Fibroblast of lung (primary cell): ENCODE data around the gene PLK1. TPM values are rescaled to one million over a fixed set of nuclear protein-coding genes. Genes with fewer than 3 reads are reported as not detected.

Experiments
- DNase-seq, 2 donors: peaks; one replicate each; pipeline versions ENCODE4 v3.0.0 to v3.0.0-alpha.2; 2010; ENCODE audit warnings: low read depth in 2 of 2
- H2AFZ ChIP-seq: 2 replicates; pipeline ENCODE4 v1.5.1; 2012; ENCODE audit warnings: low read length, control low read depth, inconsistent platforms
- H3K27ac ChIP-seq: 2 replicates; pipeline ENCODE4 v1.5.1; 2011; ENCODE audit warnings: low read length, control low read depth; ENCODE audit not compliant: insufficient read depth
- H3K27me3 ChIP-seq: 2 replicates; pipeline ENCODE4 v1.5.1; 2011; ENCODE audit warnings: mild to moderate bottlenecking, low read length; ENCODE audit not compliant: control insufficient read depth, insufficient read depth
- H3K36me3 ChIP-seq: 2 replicates; pipeline ENCODE4 v1.5.1; 2011; ENCODE audit warnings: low read length; ENCODE audit not compliant: control insufficient read depth, insufficient read depth
- H3K4me1 ChIP-seq: 2 replicates; pipeline ENCODE4 v1.5.1; 2011; ENCODE audit warnings: low read length; ENCODE audit not compliant: control insufficient read depth, insufficient read depth; ENCODE audit errors: extremely low read depth
- H3K4me2 ChIP-seq: 2 replicates; pipeline ENCODE4 v1.5.1; 2011; ENCODE audit warnings: low read length, control low read depth; ENCODE audit not compliant: insufficient read depth; ENCODE audit errors: extremely low read depth
- H3K4me3 ChIP-seq, 4 experiments: fragments of 200-600 bp in 1 of 4; sonication (generic) in 1 of 4; replicated peaks in 1 of 4; 2 replicates each; pipeline ENCODE4 v1.5.1; 2011 to 2016; ENCODE audit warnings: low read length in 4 of 4, low read depth in 3 of 4, mild to moderate bottlenecking in 3 of 4, control low read depth in 2 of 4, inconsistent platforms in 1 of 4, mixed read lengths in 1 of 4; ENCODE audit not compliant: insufficient read depth in 1 of 4; ENCODE audit errors: control extremely low read depth in 1 of 4
- H3K79me2 ChIP-seq: 2 replicates; pipeline ENCODE4 v1.5.1; 2012; ENCODE audit warnings: mild to moderate bottlenecking, low read length, inconsistent platforms; ENCODE audit not compliant: control insufficient read depth, insufficient read depth
- H3K9ac ChIP-seq: 2 replicates; pipeline ENCODE4 v1.5.1; 2011; ENCODE audit warnings: mild to moderate bottlenecking, low read length, control low read depth; ENCODE audit not compliant: insufficient read depth
- H3K9me3 ChIP-seq: 2 replicates; pipeline ENCODE4 v1.5.1; 2012; ENCODE audit warnings: low read depth, low read length; ENCODE audit not compliant: control insufficient read depth, insufficient read depth
- H4K20me1 ChIP-seq: 2 replicates; pipeline ENCODE4 v1.5.1; 2011; ENCODE audit warnings: low read length; ENCODE audit not compliant: control insufficient read depth, insufficient read depth; ENCODE audit errors: extremely low read depth
- EZH2 ChIP-seq: IDR thresholded peaks from 2 replicates; pipeline ENCODE4 v1.5.1; 2012; ENCODE audit warnings: low read length, control low read depth, mild to moderate bottlenecking; ENCODE audit errors: missing control alignments
- polyA plus RNA-seq, 2 donors: library from polyadenylated mRNA; depleted of rRNA in 1 of 2; stranded (reverse) in 1 of 2; unstranded in 1 of 2; fragments of >200 nt; gene quantifications; 2 replicates each; pipeline ENCODE4 v1.2.1, GENCODE V29; 2011 to 2012; ENCODE audit warnings: missing spikeins in 1 of 2
- total RNA-seq: library from RNA; depleted of rRNA; stranded (reverse); fragments of >200 nt; gene quantifications from 2 replicates; pipeline ENCODE4 v1.2.1, GENCODE V29; 2014
- TF ChIP-seq, protein P1 (sequence below), 2 donors: IDR thresholded peaks in 1 of 2; conservative IDR thresholded peaks in 1 of 2; 1 replicate in 1 of 2; 2 replicates in 1 of 2; pipeline ENCODE4 v1.5.1; 2011 to 2012; ENCODE audit warnings: low read length in 2 of 2, control low read depth in 1 of 2, inconsistent platforms in 1 of 2, low read depth in 1 of 2, mild to moderate bottlenecking in 1 of 2

The PLK1 gene
- total and polyA plus RNA-seq, 2 donors (not counting 1 experiment from before 2014, with no cell fraction given), result 6.3 to 16.2 TPM

DNA sequence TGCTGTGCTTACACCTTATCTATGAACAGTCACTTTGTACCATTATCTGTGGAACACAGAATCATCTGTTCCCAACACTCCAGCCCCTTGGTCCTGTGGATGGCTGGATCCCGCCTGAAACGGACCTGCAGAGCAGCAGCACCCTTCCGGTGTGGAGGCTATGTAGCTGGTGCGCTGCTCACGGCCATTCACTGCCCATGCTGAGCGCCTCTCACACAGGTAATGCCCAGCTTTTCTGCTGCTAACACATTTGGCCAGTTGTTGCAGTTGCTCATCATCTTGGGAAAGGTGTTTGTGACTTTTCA, 11.4 kb upstream of the PLK1 start:
- Histone ChIP-seq H3K4me2 (no peak overlapping the region), H3K27me3 (no peaks in the 10 kb centered on the region), H3K79me2 (no peaks in the 10 kb centered on the region), H3K9ac (no peak overlapping the region), H3K4me3 (no peak overlapping the region), H3K4me1 (peaks cover 17% of the 10 kb centered on the region), H3K36me3 (peaks cover 13% of the 10 kb centered on the region), H4K20me1 (no peaks in the 10 kb centered on the region), H3K9me3 (no peaks in the 10 kb centered on the region), H2AFZ (no peak overlapping the region), H3K27ac (no peak overlapping the region)
- TF ChIP-seq, protein P1, sequence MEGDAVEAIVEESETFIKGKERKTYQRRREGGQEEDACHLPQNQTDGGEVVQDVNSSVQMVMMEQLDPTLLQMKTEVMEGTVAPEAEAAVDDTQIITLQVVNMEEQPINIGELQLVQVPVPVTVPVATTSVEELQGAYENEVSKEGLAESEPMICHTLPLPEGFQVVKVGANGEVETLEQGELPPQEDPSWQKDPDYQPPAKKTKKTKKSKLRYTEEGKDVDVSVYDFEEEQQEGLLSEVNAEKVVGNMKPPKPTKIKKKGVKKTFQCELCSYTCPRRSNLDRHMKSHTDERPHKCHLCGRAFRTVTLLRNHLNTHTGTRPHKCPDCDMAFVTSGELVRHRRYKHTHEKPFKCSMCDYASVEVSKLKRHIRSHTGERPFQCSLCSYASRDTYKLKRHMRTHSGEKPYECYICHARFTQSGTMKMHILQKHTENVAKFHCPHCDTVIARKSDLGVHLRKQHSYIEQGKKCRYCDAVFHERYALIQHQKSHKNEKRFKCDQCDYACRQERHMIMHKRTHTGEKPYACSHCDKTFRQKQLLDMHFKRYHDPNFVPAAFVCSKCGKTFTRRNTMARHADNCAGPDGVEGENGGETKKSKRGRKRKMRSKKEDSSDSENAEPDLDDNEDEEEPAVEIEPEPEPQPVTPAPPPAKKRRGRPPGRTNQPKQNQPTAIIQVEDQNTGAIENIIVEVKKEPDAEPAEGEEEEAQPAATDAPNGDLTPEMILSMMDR (conservative IDR thresholded peaks at IDR 0.05 in 1 of 2, IDR thresholded peaks at IDR 0.05 in 1 of 2; ENCODE audit: low read depth in 1 of 2, low read length in 2 of 2), result no peak
- TF ChIP-seq EZH2, result no peak
- DNase-seq, result no peak

DNA sequence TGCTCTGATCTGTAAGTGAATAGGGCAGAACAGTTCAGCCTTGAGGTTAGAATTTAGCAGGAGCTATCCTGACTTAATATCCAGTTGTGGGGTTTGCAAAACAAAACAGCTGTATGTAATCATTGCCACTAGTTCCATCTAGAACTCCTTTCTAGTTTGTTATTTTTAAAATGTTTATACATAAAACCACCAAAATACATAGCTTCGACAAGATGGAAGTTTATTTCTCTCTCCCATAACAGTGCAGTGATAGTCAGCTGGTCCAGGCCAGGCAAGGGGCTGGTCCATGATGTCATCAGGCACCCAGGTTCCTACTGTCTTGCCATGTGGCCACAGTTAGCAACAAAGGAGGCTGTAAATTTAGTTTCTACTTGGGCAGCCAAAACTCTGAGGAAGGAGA, 10.5 kb upstream of the PLK1 start:
- no peaks in the 10 kb centered on the region for H4K20me1 ChIP-seq
- H3K9me3 ChIP-seq, result no peaks in the 10 kb centered on the region
- H3K4me2 ChIP-seq, result no peak overlapping the region
- H2AFZ ChIP-seq, result no peak overlapping the region
- H3K36me3 ChIP-seq, result peaks cover 10% of the 10 kb centered on the region
- H3K9ac ChIP-seq, result no peak overlapping the region
- peaks cover 17% of the 10 kb centered on the region for H3K4me1 ChIP-seq
- TF ChIP-seq EZH2, result no peak
- TF ChIP-seq, protein P1 (conservative IDR thresholded peaks at IDR 0.05 in 1 of 2, IDR thresholded peaks at IDR 0.05 in 1 of 2; ENCODE audit: low read depth in 1 of 2, low read length in 2 of 2), result no peak
- peak overlapping the region; percentile 71 for H3K27ac ChIP-seq
- H3K27me3 ChIP-seq, result no peaks in the 10 kb centered on the region
- H3K4me3 ChIP-seq, result no peak overlapping the region
- peak in 1 of 2 donors; percentile 95 for DNase-seq
- H3K79me2 ChIP-seq, result no peaks in the 10 kb centered on the region

DNA sequence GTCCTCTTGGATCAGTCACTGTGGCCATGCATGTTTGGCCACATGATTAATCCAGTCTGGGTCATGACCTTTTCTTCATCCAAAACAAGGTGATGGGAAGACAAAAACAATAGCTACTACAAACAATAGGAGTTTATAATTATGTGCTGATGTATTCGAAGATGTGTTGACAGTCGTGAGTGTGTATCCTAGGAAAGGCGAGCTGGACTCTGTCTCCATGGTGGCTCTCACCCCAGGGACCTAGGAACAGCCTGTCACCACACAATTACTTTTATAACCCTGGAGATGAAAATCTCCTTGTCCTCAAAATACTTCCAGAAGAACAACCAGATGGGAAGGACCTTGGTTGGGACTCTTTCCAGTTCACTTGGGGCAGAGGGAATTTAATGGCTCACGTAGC, 9.8 kb upstream of the PLK1 start:
- Histone ChIP-seq H3K4me2 (no peak overlapping the region), H3K36me3 (peaks cover 10% of the 10 kb centered on the region), H3K4me1 (peaks cover 17% of the 10 kb centered on the region), H3K9ac (no peak overlapping the region), H2AFZ (no peak overlapping the region), H3K79me2 (no peaks in the 10 kb centered on the region), H3K27ac (peak overlapping the region; percentile 71), H4K20me1 (no peaks in the 10 kb centered on the region), H3K9me3 (no peaks in the 10 kb centered on the region), H3K4me3 (no peak overlapping the region), H3K27me3 (no peaks in the 10 kb centered on the region)
- DNase-seq, result no peak
- TF ChIP-seq, protein P1 (conservative IDR thresholded peaks at IDR 0.05 in 1 of 2, IDR thresholded peaks at IDR 0.05 in 1 of 2; ENCODE audit: low read depth in 1 of 2, low read length in 2 of 2), result no peak
- TF ChIP-seq EZH2, result no peak
